ENCODE results near the gene TNMD. TPM values are rescaled to one million over a fixed set of nuclear protein-coding genes. Genes with fewer than 3 reads are reported as not detected.
A peak's percentile ranks its signal among the peaks of the same experiment; 100 is the strongest.

TNMD gene
- total and polyA plus RNA-seq, 10 donors: 0.22 to 1.8 (median 0.79) TPM; not detected in 7

- TF ChIP-seq CTCF (IDR thresholded peaks at IDR 0.05 in 8 of 11, conservative IDR thresholded peaks at IDR 0.05 in 3 of 11): no peak
- TF ChIP-seq POLR2AphosphoS5 (IDR thresholded peaks at IDR 0.05): no peak
- no peak for TF ChIP-seq POLR2A (IDR thresholded peaks at IDR 0.05)
- H3K9me3 ChIP-seq: no peaks in the 10 kb centered on the region
- 45 to 78% (median 67%) methylated on average over 3 of the region's 3 CpGs for WGBS, 5 donors
- H3K4me1 ChIP-seq: peaks cover 0 to 3% (median 0%) of the 10 kb centered on the region in 6 donors
- peaks cover 0 to 24% (median 0%) of the 10 kb centered on the region in 7 donors for H3K27me3 ChIP-seq (replicated peaks in 1 of 7)
- no peaks in the 10 kb centered on the region for H3K36me3 ChIP-seq
- DNase-seq: no peak
- no peak overlapping the region for H3K27ac ChIP-seq
- H3K4me3 ChIP-seq: no peak overlapping the region
- intact Hi-C loops (cut with DNase I; ENCODE audit: low total_unique reads): no loop called here
Measured at GRCh38 chrX:100642290-100642689, 57.6 kb downstream of the TNMD start.

GRCh38 chrX:100643212-100643611, 58.5 kb downstream of the TNMD start:
- intact Hi-C loops (cut with DNase I; ENCODE audit: low total_unique reads): no loop called here
- 87 to 96% (median 91%) methylated on average over 11 of the region's 11 CpGs for whole genome bisulfite sequencing, 5 donors
- no peak for TF ChIP-seq POLR2AphosphoS5 (IDR thresholded peaks at IDR 0.05)
- no peak for DNase-seq
- Histone ChIP-seq H3K27me3 (replicated peaks in 1 of 7) (peaks cover 0 to 23% (median 0%) of the 10 kb centered on the region in 7 donors), H3K36me3 (no peaks in the 10 kb centered on the region), H3K27ac (peak overlapping the region in 4 of 8 donors; percentile 12 to 83 (median 48)), H3K4me1 (peaks cover 0 to 4% (median 0%) of the 10 kb centered on the region in 6 donors), H3K9me3 (no peaks in the 10 kb centered on the region), H3K4me3 (no peak overlapping the region)

- Histone ChIP-seq H3K9me3 (no peaks in the 10 kb centered on the region), H3K27me3 (replicated peaks in 1 of 7) (peaks cover 0 to 19% (median 0%) of the 10 kb centered on the region in 7 donors), H3K36me3 (no peaks in the 10 kb centered on the region), H3K4me1 (peaks cover 0 to 4% (median 0%) of the 10 kb centered on the region in 6 donors), H3K27ac (peak within 1 kb of the TSS in 7 of 8 donors; percentile 15 to 83 (median 52)), H3K4me3 (peak within 1 kb of the TSS in 4 of 8 donors; percentile 9 to 49 (median 24))
- intact Hi-C loops (cut with DNase I; ENCODE audit: low total_unique reads): no loop called here
- 52 to 67% (median 62%) methylated on average over 11 of the region's 11 CpGs for WGBS, 5 donors
- TF ChIP-seq POLR2A (IDR thresholded peaks at IDR 0.05) (no peak), POLR2AphosphoS5 (IDR thresholded peaks at IDR 0.05) (peak in 1 of 3 donors; percentile 77)
- no peak for DNase-seq
Measured at GRCh38 chrX:100643956-100644860, 59.5 kb downstream of the TNMD start, which contains the start of gene SRPX2. TSS of gene SRPX2 (plus strand) at chrX:100644199. CDS start at chrX:100646323, 2,124 bp downstream.

- no peaks in the 10 kb centered on the region for H3K36me3 ChIP-seq
- no peaks in the 10 kb centered on the region for H3K9me3 ChIP-seq
- peak overlapping the region in 5 of 8 donors; percentile 15 to 83 (median 59) for H3K27ac ChIP-seq
- H3K4me1 ChIP-seq: peaks cover 0 to 4% (median 0%) of the 10 kb centered on the region in 6 donors
- peak overlapping the region in 3 of 8 donors; percentile 19 to 49 (median 30) for H3K4me3 ChIP-seq
- 43 to 82% (median 70%) methylated on average over 2 to 4 of the region's 4 CpGs for WGBS, 5 donors
- H3K27me3 ChIP-seq (replicated peaks in 1 of 7): peaks cover 0 to 12% (median 0%) of the 10 kb centered on the region in 7 donors
- TF ChIP-seq CTCF (IDR thresholded peaks at IDR 0.05 in 8 of 11, conservative IDR thresholded peaks at IDR 0.05 in 3 of 11) (no peak), POLR2AphosphoS5 (IDR thresholded peaks at IDR 0.05) (no peak), POLR2A (IDR thresholded peaks at IDR 0.05) (no peak)
- intact Hi-C loops (cut with DNase I; ENCODE audit: low total_unique reads): no loop called here
- no peak for DNase-seq
Measured at GRCh38 chrX:100645106-100645505, 60.4 kb downstream of the TNMD start.

GRCh38 chrX:100647095-100647494, 62.4 kb downstream of the TNMD start:
- 25 to 63% (median 33%) methylated on average over 1 of the region's 1 CpG for WGBS, 5 donors
- Histone ChIP-seq H3K36me3 (no peaks in the 10 kb centered on the region), H3K27me3 (replicated peaks in 1 of 7) (peaks cover 0 to 6% (median 0%) of the 10 kb centered on the region in 7 donors), H3K4me3 (no peak overlapping the region), H3K9me3 (no peaks in the 10 kb centered on the region), H3K27ac (peak overlapping the region in 4 of 8 donors; percentile 72 to 83 (median 78)), H3K4me1 (peaks cover 0 to 4% (median 0%) of the 10 kb centered on the region in 6 donors)
- intact Hi-C loops (cut with DNase I; ENCODE audit: low total_unique reads): no loop called here
- DNase-seq: no peak
- no peak for TF ChIP-seq POLR2A (IDR thresholded peaks at IDR 0.05)
- TF ChIP-seq CTCF (IDR thresholded peaks at IDR 0.05 in 8 of 11, conservative IDR thresholded peaks at IDR 0.05 in 3 of 11): no peak
- no peak for TF ChIP-seq POLR2AphosphoS5 (IDR thresholded peaks at IDR 0.05)

Data from spleen (tissue), 11 donors.